ENCODE data around the gene LAMA5.

DNA sequence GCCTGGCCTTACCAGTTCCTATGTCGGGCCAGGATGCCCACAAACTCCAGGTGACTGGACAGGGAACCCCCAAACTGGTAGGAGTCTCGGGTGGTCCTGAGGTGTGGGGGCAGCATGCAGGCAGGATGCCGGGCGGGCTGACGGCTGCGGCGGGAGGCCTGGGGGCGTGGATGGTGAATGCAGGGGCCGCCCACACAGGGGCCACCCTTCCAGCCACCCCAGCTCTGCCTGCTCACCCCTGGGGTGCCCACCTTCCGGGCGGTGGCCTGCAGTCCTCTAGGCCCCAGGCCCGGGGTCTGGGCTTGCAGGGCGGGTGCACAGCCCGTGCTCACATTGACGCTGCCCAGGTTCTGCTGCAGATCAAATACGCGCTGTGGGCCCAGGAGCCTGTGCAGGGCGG, 56.0 kb downstream of the LAMA5 start:
- TF ChIP-seq EZH2 (IDR thresholded peaks at IDR 0.05; ENCODE audit: borderline replicate concordance, insufficient read depth, low read depth, low read length, poor library complexity, severe bottlenecking) (no peak), CTCF (IDR thresholded peaks at IDR 0.05) (no peak)

Measured in B cell (primary cell).